SU-DHL-6 (cell line): Measurements from ENCODE around the gene SBF1.

Source experiments
- CTCF ChIP-seq: fragments of 200-600 bp; sonication (generic); IDR thresholded peaks from one replicate; pipeline ENCODE4 v1.5.1; 2017; ENCODE audit warnings: antibody characterized with exemption, mild to moderate bottlenecking, low read length, moderate library complexity; ENCODE audit not compliant: insufficient read depth, poor library complexity, severe bottlenecking
- EZH2phosphoT487 ChIP-seq: fragments of 200-600 bp; sonication (generic), shearing (Covaris generic); conservative IDR thresholded peaks from 2 replicates; pipeline ENCODE4 v1.6.1; 2018; ENCODE audit warnings: mild to moderate bottlenecking, antibody characterized with exemption, low read length, moderate library complexity, mixed read lengths

GRCh38 chr22:50445880-50446707 lies 28.7 kb downstream of the SBF1 start:
- no peak for TF ChIP-seq CTCF
- TF ChIP-seq EZH2phosphoT487: no peak
